Vagina (tissue), 2 donors: ENCODE results near the gene FKBP10. TPM values are rescaled to one million over a fixed set of nuclear protein-coding genes. Genes with fewer than 3 reads are reported as not detected.
"Not testable (repeated sequence)": the region's sequence is repeated elsewhere in the genome, so short reads cannot be mapped to it uniquely, and the experiment has no call there.

Source experiments
- DNase-seq, 2 donors: peaks; one replicate each; pipeline ENCODE4 v3.0.0-alpha.2; 2017; ENCODE audit errors: extremely low spot score in 2 of 2
- H3K27ac ChIP-seq: fragments of 200-600 bp; sonication (generic); one replicate; pipeline ENCODE4 v1.5.1; 2019
- H3K27me3 ChIP-seq: fragments of 200-600 bp; sonication (generic); one replicate; pipeline ENCODE4 v1.5.1; 2019
- H3K36me3 ChIP-seq, 2 donors: fragments of 200-600 bp; sonication (generic); one replicate each; pipeline ENCODE4 v1.5.1; 2017 to 2019
- H3K4me1 ChIP-seq: fragments of 200-600 bp; sonication (generic); one replicate; pipeline ENCODE4 v1.5.1; 2019
- H3K4me3 ChIP-seq, 2 donors: fragments of 200-600 bp; sonication (generic); 1 replicate in 1 of 2; 2 replicates in 1 of 2; pipeline ENCODE4 v1.5.1; 2016 to 2019
- H3K9me3 ChIP-seq: fragments of 200-600 bp; sonication (generic); one replicate; pipeline ENCODE4 v1.5.1; 2019
- CTCF ChIP-seq, 3 experiments: fragments of 450-650 bp in 2 of 3; fragments of 200-600 bp in 1 of 3; sonication (generic) in 1 of 3; IDR thresholded peaks; one replicate each; pipeline ENCODE4 v1.5.1; 2017 to 2019; ENCODE audit warnings: antibody characterized with exemption in 3 of 3, mild to moderate bottlenecking in 2 of 3, moderate library complexity in 2 of 3
- POLR2A ChIP-seq, 2 donors: fragments of 450-650 bp; IDR thresholded peaks; one replicate each; pipeline ENCODE4 v1.6.1; 2017; ENCODE audit warnings: antibody characterized with exemption in 2 of 2, mild to moderate bottlenecking in 2 of 2, moderate library complexity in 2 of 2
- POLR2AphosphoS5 ChIP-seq, 2 donors: sonication (generic); formaldehyde crosslinking; IDR thresholded peaks; one replicate each; pipeline ENCODE4 v1.9.0; 2017; ENCODE audit warnings: antibody characterized with exemption in 2 of 2, mild to moderate bottlenecking in 2 of 2, low read depth in 1 of 2; ENCODE audit not compliant: insufficient read depth in 1 of 2
- intact Hi-C: fragments of 100-400 bp; cut with DNase I; formaldehyde crosslinking; loops from one replicate; pipeline ENCODE4 v1.15.1; 2023
- total RNA-seq: library from RNA; depleted of rRNA; stranded (reverse); fragments of >200 nt; gene quantifications from one replicate; pipeline ENCODE4 v1.2.3, GENCODE V29; 2016

FKBP10 gene
- total RNA-seq, 1 donor from 2014 or later: 53.5 TPM

GRCh38 chr17:41835800-41836549 lies 23.2 kb downstream of the FKBP10 start, which contains the start of gene NT5C3B:
Gene NT5C3B (minus strand): TSS chr17:41836232. CDS start chr17:41836193, 39 bp downstream.
- Histone ChIP-seq H3K27ac (peak within 1 kb of the TSS; percentile 74), H3K36me3 (peaks cover 0 to 10% of the 10 kb centered on the region in 2 donors), H3K4me1 (peaks cover 20% of the 10 kb centered on the region), H3K4me3 (peak within 1 kb of the TSS; percentile 73 to 99), H3K27me3 (no peaks in the 10 kb centered on the region), H3K9me3 (no peaks in the 10 kb centered on the region)
- intact Hi-C loops: no loop called here
- no peak for DNase-seq
- TF ChIP-seq POLR2A (IDR thresholded peaks at IDR 0.05): peak in 1 of 2 donors; percentile 14
- TF ChIP-seq CTCF (IDR thresholded peaks at IDR 0.05): no peak
- TF ChIP-seq POLR2AphosphoS5 (IDR thresholded peaks at IDR 0.05; ENCODE audit: insufficient read depth in 1 of 2, low read depth in 1 of 2): peak in 1 of 2 donors; percentile 31

- H3K4me3 ChIP-seq: peak overlapping the region; percentile 73 to 99
- DNase-seq: no peak
- intact Hi-C loops: no loop called here
- H3K27ac ChIP-seq: peak overlapping the region; percentile 74
- H3K4me1 ChIP-seq: peaks cover 20% of the 10 kb centered on the region
- no peaks in the 10 kb centered on the region for H3K9me3 ChIP-seq
- TF ChIP-seq POLR2A (IDR thresholded peaks at IDR 0.05) (no peak), CTCF (IDR thresholded peaks at IDR 0.05) (no peak), POLR2AphosphoS5 (IDR thresholded peaks at IDR 0.05; ENCODE audit: insufficient read depth in 1 of 2, low read depth in 1 of 2) (no peak)
- H3K36me3 ChIP-seq: peaks cover 0 to 3% of the 10 kb centered on the region in 2 donors
- H3K27me3 ChIP-seq: no peaks in the 10 kb centered on the region
Observed at GRCh38 chr17:41836550-41837196, 23.9 kb downstream of the FKBP10 start.

- H3K27me3 ChIP-seq: no peaks in the 10 kb centered on the region
- no peak for TF ChIP-seq POLR2AphosphoS5 (IDR thresholded peaks at IDR 0.05; ENCODE audit: insufficient read depth in 1 of 2, low read depth in 1 of 2)
- TF ChIP-seq POLR2A (IDR thresholded peaks at IDR 0.05): no peak
- no peak for TF ChIP-seq CTCF (IDR thresholded peaks at IDR 0.05)
- H3K4me1 ChIP-seq: peaks cover 20% of the 10 kb centered on the region
- peak within 1 kb of the TSS; percentile 73 to 99 for H3K4me3 ChIP-seq
- peak within 1 kb of the TSS; percentile 74 for H3K27ac ChIP-seq
- H3K9me3 ChIP-seq: no peaks in the 10 kb centered on the region
- intact Hi-C loops: no loop called here
- no peak for DNase-seq
- no peaks in the 10 kb centered on the region for H3K36me3 ChIP-seq
Observed at GRCh38 chr17:41837761-41838538, 25.1 kb downstream of the FKBP10 start, which contains the start of gene KLHL10. Gene KLHL10 (plus strand): TSS chr17:41837825. CDS start chr17:41837933, 108 bp downstream.

- intact Hi-C loops: not testable (repeated sequence)
Observed at GRCh38 chr17:41839448-41839847, 26.6 kb downstream of the FKBP10 start.

GRCh38 chr17:41840781-41841180 lies 28.0 kb downstream of the FKBP10 start:
- H3K9me3 ChIP-seq, H3K36me3 ChIP-seq, DNase-seq, H3K4me1 ChIP-seq, H3K27me3 ChIP-seq, H3K4me3 ChIP-seq, H3K27ac ChIP-seq, intact Hi-C loops: not testable (repeated sequence)

More at GRCh38 chr17:41839448-41839847, 26.6 kb downstream of the FKBP10 start:
- H3K4me1 ChIP-seq: peaks cover 19% of the 10 kb centered on the region
- H3K9me3 ChIP-seq, H3K36me3 ChIP-seq, H3K27me3 ChIP-seq, H3K4me3 ChIP-seq, DNase-seq, H3K27ac ChIP-seq: not testable (repeated sequence)
